Stimulated activated naive CD4-positive, alpha-beta T cell (primary cell): ENCODE results near the gene PPP1R9A.

Experiments
- DNase-seq, 6 experiments: peaks; one replicate each; lab custom pipeline; 2025; lab: John Stamatoyannopoulos, UW

Gene PPP1R9A

GRCh38 chr7:95035295-95035694 is 127.9 kb downstream of the PPP1R9A start:
- no peak for DNase-seq

- no peak for DNase-seq
Observed at GRCh38 chr7:95041031-95041430, 133.6 kb downstream of the PPP1R9A start.

- DNase-seq: no peak
Observed at GRCh38 chr7:95045236-95045923, 138.0 kb downstream of the PPP1R9A start.

- no peak for DNase-seq
Observed at GRCh38 chr7:95046494-95047240, 139.3 kb downstream of the PPP1R9A start.

GRCh38 chr7:95047291-95047690 is 139.9 kb downstream of the PPP1R9A start:
- no peak for DNase-seq

- no peak for DNase-seq
Observed at GRCh38 chr7:95052566-95053094, 145.2 kb downstream of the PPP1R9A start.

GRCh38 chr7:95054386-95054785 is 147.0 kb downstream of the PPP1R9A start:
- no peak for DNase-seq

- DNase-seq: no peak
Observed at GRCh38 chr7:95055295-95055694, 147.9 kb downstream of the PPP1R9A start.

GRCh38 chr7:95056107-95056739 is 148.8 kb downstream of the PPP1R9A start:
- DNase-seq: no peak

- DNase-seq: no peak
Observed at GRCh38 chr7:95056901-95057300, 149.5 kb downstream of the PPP1R9A start.

- no peak for DNase-seq
Observed at GRCh38 chr7:95059842-95060313, 152.5 kb downstream of the PPP1R9A start.

GRCh38 chr7:95062901-95063300 is 155.5 kb downstream of the PPP1R9A start:
- no peak for DNase-seq

GRCh38 chr7:95066737-95067530 is 159.5 kb downstream of the PPP1R9A start:
- DNase-seq: no peak

GRCh38 chr7:95088536-95089215 is 181.3 kb downstream of the PPP1R9A start:
- no peak for DNase-seq

- no peak for DNase-seq
Observed at GRCh38 chr7:95089414-95090315, 182.3 kb downstream of the PPP1R9A start.

GRCh38 chr7:95092324-95092723 is 184.9 kb downstream of the PPP1R9A start:
- DNase-seq: no peak

GRCh38 chr7:95095259-95095965 is 188.0 kb downstream of the PPP1R9A start:
- DNase-seq: no peak

GRCh38 chr7:95095966-95096540 is 188.7 kb downstream of the PPP1R9A start:
- no peak for DNase-seq

- DNase-seq: no peak
Observed at GRCh38 chr7:95097291-95097690, 189.9 kb downstream of the PPP1R9A start.
